Measurements from ENCODE around the gene GMPPB.

DNA sequence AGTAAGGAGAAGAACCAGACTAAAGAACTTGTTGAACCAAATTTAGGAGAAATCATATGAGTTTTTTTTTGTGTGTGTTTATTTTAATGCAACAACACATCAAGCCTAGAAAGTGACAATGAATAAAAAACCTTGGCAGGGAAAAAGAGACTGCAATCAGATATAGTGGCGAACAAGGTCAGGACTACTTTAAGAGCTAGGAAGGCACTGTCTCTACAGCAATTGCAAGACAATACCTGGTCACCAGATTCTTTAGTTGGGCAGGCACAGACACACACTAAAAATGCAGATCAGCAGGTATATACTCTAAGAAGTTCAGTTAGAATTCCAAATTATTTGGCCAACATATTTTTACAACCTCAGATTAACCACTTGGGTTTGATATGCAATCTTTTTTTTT is 30.8 kb upstream of the GMPPB start:
- TF ChIP-seq TAF1 (IDR thresholded peaks at IDR 0.05; ENCODE audit: borderline replicate concordance, low read depth, low read length) (no peak), POLR2A (IDR thresholded peaks at IDR 0.05; ENCODE audit: low read depth, low read length) (no peak)

Measured in GM12892 (cell line).